ENCODE measurements around the gene TMEM89. TPM values are rescaled to one million over a fixed set of nuclear protein-coding genes. Genes with fewer than 3 reads are reported as not detected.

The TMEM89 gene
- polyA plus RNA-seq, 1 experiment, result not detected

DNA sequence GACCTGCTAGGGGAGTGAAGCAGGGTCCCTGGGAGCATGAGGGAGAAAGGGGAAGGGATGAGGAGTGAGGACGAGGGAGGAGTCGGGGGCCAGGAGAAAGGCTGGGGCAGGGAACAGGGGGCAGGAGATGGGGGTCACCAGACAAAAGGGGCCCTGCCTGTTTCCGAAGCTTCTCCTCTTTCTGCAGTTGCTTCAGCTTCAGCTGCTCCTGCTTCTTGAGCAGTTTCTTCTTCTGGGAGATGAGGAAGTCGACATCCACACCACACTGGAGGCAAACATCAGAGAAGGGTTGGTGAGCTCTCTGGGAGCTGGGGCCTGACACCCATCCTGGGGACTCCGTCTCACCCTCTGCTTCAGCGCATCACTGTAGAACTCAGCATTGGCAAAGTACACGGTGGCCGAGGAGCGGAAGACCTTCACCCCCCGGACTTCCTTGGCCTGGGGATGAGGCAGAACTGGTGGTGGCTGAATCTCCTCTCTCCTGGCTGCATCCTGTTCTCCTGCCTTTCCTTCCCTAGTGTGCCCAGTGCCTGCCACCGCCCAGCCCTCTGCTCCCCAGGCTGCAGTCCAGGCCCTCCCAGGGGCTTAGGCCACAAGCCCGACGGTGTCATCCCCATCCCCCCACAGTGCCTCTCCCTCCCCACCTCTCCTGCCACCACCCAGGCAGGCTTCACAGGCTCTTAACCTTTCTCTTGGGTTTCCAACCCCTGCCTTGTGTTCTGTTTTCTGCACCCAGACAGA is 6.9 kb upstream of the TMEM89 start:
- Histone ChIP-seq H3K27me3 (ENCODE audit: control insufficient read depth, insufficient read depth, low read length) (no peaks in the 10 kb centered on the region), H3K27ac (ENCODE audit: low read depth, low read length) (no peak overlapping the region), H3K4me3 (ENCODE audit: low read depth, low read length) (no peak overlapping the region), H3K9me3 (ENCODE audit: control insufficient read depth, insufficient read depth, low read length) (no peaks in the 10 kb centered on the region; the same call in 1 of the 2 replicates)
- ChIA-PET POLR2A (no interaction called here), CTCF (no interaction called here)
- no peak for DNase-seq (ENCODE audit: low read depth, low spot score)
- TF ChIP-seq, protein P1, sequence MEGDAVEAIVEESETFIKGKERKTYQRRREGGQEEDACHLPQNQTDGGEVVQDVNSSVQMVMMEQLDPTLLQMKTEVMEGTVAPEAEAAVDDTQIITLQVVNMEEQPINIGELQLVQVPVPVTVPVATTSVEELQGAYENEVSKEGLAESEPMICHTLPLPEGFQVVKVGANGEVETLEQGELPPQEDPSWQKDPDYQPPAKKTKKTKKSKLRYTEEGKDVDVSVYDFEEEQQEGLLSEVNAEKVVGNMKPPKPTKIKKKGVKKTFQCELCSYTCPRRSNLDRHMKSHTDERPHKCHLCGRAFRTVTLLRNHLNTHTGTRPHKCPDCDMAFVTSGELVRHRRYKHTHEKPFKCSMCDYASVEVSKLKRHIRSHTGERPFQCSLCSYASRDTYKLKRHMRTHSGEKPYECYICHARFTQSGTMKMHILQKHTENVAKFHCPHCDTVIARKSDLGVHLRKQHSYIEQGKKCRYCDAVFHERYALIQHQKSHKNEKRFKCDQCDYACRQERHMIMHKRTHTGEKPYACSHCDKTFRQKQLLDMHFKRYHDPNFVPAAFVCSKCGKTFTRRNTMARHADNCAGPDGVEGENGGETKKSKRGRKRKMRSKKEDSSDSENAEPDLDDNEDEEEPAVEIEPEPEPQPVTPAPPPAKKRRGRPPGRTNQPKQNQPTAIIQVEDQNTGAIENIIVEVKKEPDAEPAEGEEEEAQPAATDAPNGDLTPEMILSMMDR (IDR thresholded peaks at IDR 0.05; ENCODE audit: low read depth, low read length), result no peak

DNA sequence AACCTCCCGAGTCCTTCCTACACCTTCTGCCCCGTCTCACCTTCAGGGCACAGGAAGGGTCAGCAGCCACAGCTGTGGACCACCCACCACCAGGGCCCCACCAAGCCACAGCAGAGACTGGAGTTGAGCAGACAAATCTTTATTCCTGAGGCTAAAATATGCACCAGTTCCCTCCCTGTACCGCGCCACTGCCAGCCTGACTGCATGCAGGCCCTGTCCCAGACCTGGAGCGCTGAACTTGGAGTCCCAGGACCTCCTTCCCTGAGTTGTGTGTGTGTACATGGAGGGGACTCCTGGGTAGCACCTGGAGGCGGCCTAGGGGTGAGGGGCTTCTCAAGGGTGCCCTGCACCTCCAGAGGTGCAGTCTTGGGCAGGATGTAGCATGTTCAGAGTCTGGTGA is 4.0 kb upstream of the TMEM89 start:
- H3K9me3 ChIP-seq (ENCODE audit: control insufficient read depth, insufficient read depth, low read length), result no peaks in the 10 kb centered on the region; the same call in 1 of the 2 replicates
- ChIA-PET CTCF (no interaction called here), POLR2A (no interaction called here)
- TF ChIP-seq, protein P1 (IDR thresholded peaks at IDR 0.05; ENCODE audit: low read depth, low read length), result no peak
- no peak overlapping the region for H3K4me3 ChIP-seq (ENCODE audit: low read depth, low read length)
- no peak for DNase-seq (ENCODE audit: low read depth, low spot score)
- no peaks in the 10 kb centered on the region for H3K27me3 ChIP-seq (ENCODE audit: control insufficient read depth, insufficient read depth, low read length)
- no peak overlapping the region for H3K27ac ChIP-seq (ENCODE audit: low read depth, low read length)

DNA sequence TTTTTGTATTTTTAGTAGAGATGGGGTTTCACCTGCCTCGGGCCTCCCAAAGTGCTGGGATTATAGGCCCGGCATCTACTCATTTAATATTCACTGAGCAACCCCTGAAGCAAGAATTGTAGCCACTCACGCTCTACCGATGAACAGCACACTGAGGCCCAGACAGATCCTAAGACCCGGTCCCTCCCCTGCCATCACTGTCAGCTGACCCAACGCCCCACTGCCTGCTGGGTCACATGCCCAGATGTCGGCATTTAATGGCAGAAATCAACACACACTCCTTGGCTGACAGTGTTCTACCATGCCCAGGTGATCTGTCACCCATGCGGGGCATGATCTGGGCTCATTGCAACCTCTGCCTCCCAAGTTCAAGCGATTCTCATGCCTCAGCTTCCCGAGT is 3.2 kb upstream of the TMEM89 start:
- no peaks in the 10 kb centered on the region for H3K27me3 ChIP-seq (ENCODE audit: control insufficient read depth, insufficient read depth, low read length)
- POLR2A ChIA-PET, result interaction anchor here (2.9 kb wide), 1 partner anchor 10 kb away, joined by 19 read pairs; the partner anchor contains the start of gene SLC26A6
- H3K4me3 ChIP-seq (ENCODE audit: low read depth, low read length), result no peak overlapping the region
- DNase-seq (ENCODE audit: low read depth, low spot score), result no peak
- H3K27ac ChIP-seq (ENCODE audit: low read depth, low read length), result no peak overlapping the region
- CTCF ChIA-PET, result interaction anchor here (1.0 to 1.7 kb wide), 2 partner anchors 11 to 14 kb away, joined by 4 to 13 read pairs; partner anchors contain the start of gene SLC26A6
- TF ChIP-seq, protein P1 (IDR thresholded peaks at IDR 0.05; ENCODE audit: low read depth, low read length), result no peak
- H3K9me3 ChIP-seq (ENCODE audit: control insufficient read depth, insufficient read depth, low read length), result no peaks in the 10 kb centered on the region; the same call in none of the 2 replicates

DNA sequence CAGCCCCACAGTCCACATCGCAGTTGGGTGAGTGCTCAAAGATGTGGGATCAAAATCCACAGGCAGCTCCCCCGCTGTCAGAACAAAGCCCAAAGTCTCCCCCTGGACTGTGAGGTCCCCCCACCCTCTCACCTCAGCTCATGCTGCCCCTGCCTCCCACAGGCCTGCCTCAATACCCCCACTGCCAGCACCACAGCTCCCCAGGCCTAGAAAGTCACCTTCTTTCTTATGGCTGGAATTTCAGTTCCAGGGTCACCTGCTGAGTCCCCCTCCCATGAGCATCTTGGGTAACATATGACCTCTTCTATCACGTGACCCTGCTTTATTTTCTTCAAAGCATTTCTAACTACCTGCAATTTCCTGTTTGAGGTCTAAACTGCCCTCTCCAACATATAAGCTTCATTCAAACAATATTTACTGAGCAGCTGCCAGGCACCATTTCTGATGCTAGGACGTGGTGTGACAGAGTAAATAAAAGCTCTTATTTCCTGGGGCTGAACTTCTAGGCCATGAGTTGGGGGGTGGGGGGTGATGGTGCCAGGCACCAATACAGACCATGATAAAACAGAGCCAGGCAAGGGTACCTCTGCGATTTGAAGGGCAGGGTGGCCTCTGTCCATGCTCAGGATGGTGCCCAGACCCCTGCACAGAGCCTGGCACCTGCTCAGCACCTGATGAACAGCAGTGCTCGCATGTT is 2.4 kb upstream of the TMEM89 start:
- Histone ChIP-seq H3K27me3 (ENCODE audit: control insufficient read depth, insufficient read depth, low read length) (no peaks in the 10 kb centered on the region), H3K4me3 (ENCODE audit: low read depth, low read length) (no peak overlapping the region), H3K27ac (ENCODE audit: low read depth, low read length) (peak overlapping the region; percentile 11), H3K9me3 (ENCODE audit: control insufficient read depth, insufficient read depth, low read length) (no peaks in the 10 kb centered on the region; the same call in none of the 2 replicates)
- DNase-seq (ENCODE audit: low read depth, low spot score), result no peak
- ChIA-PET CTCF (interaction anchor here (0.6 to 1.7 kb wide), 4 partner anchors 12 to 151 kb away, joined by 3 to 13 read pairs (median 6); partner anchors contain the start of gene SLC26A6), POLR2A (interaction anchor here (0.6 to 2.9 kb wide), 6 partner anchors 11 to 406 kb away, joined by 3 to 19 read pairs (median 4); partner anchors contain the start of gene SLC26A6)
- TF ChIP-seq, protein P1 (IDR thresholded peaks at IDR 0.05; ENCODE audit: low read depth, low read length), result no peak

All from AG04450 (cell line).